Frontal cortex (tissue), 1 donor: ENCODE results near the gene NFE2L2. TPM values are rescaled to one million over a fixed set of nuclear protein-coding genes. Genes with fewer than 3 reads are reported as not detected.

Source experiments
- small RNA-seq: library from RNA; depleted of rRNA; stranded (forward); fragments of <200 nt; gene quantifications from one replicate; pipeline ENCODE3, GENCODE V24; 2014
- total RNA-seq: library from RNA; depleted of rRNA; stranded (reverse); fragments of >200 nt; gene quantifications from one replicate; pipeline ENCODE4 v1.2.3, GENCODE V29; 2014

NFE2L2 gene
- total RNA-seq, 1 donor from 2014 or later, result 8.6 TPM

Small RNA genes within 50 kb of the gene (small RNA-seq; reads per million reads assigned to genes)
- gene MIR3128, result not detected
- not detected for gene MIR6512
- gene RF00019, result not detected

Other genes with a start within 250 kb of the NFE2L2 start
- 63.2 TPM for gene HNRNPA3, start 51.9 kb downstream of the NFE2L2 start, total RNA-seq
- 55.8 TPM for gene AGPS, start 128.0 kb upstream of the NFE2L2 start, total RNA-seq